Measurements from ENCODE around the gene PARP11. TPM values are rescaled to one million over a fixed set of nuclear protein-coding genes. Genes with fewer than 3 reads are reported as not detected.

Gene PARP11
- total RNA-seq, 2 donors from 2014 or later, result 2.8 to 11.4 TPM

DNA sequence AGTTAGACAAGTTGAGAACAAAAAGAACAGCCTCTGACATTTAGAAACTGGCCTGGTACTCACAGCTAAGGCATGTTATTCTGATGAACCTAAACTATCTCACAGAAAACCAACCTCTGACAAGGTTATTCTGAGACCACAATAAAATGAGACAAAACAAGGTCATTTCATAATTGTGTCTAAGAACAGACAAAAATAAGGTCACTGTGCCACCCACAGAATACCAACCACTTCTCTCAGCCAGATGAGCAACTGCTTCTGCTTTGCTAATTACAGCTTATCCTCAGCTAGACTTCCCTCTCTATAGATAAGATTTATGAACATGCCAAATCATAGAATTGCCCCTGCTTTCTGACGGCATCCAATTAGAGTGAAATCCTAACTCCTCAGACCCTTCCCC, 68.1 kb downstream of the PARP11 start:
- Histone ChIP-seq H3K36me3 (no peaks in the 10 kb centered on the region), H3K9me3 (no peaks in the 10 kb centered on the region), H3K4me3 (no peak overlapping the region), H3K27ac (no peak overlapping the region), H3K27me3 (replicated peaks; ENCODE audit: insufficient read depth) (no peaks in the 10 kb centered on the region), H3K4me1 (ENCODE audit: control insufficient read depth in 1 of 2, low read depth in 2 of 2) (no peaks in the 10 kb centered on the region)
- ATAC-seq (ENCODE audit: insufficient number of reproducible peaks, low FRiP score, low read depth) (no peak), DNase-seq (ENCODE audit: low spot score) (no peak)
- TF ChIP-seq, protein P1, sequence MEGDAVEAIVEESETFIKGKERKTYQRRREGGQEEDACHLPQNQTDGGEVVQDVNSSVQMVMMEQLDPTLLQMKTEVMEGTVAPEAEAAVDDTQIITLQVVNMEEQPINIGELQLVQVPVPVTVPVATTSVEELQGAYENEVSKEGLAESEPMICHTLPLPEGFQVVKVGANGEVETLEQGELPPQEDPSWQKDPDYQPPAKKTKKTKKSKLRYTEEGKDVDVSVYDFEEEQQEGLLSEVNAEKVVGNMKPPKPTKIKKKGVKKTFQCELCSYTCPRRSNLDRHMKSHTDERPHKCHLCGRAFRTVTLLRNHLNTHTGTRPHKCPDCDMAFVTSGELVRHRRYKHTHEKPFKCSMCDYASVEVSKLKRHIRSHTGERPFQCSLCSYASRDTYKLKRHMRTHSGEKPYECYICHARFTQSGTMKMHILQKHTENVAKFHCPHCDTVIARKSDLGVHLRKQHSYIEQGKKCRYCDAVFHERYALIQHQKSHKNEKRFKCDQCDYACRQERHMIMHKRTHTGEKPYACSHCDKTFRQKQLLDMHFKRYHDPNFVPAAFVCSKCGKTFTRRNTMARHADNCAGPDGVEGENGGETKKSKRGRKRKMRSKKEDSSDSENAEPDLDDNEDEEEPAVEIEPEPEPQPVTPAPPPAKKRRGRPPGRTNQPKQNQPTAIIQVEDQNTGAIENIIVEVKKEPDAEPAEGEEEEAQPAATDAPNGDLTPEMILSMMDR (IDR thresholded peaks at IDR 0.05), result no peak

DNA sequence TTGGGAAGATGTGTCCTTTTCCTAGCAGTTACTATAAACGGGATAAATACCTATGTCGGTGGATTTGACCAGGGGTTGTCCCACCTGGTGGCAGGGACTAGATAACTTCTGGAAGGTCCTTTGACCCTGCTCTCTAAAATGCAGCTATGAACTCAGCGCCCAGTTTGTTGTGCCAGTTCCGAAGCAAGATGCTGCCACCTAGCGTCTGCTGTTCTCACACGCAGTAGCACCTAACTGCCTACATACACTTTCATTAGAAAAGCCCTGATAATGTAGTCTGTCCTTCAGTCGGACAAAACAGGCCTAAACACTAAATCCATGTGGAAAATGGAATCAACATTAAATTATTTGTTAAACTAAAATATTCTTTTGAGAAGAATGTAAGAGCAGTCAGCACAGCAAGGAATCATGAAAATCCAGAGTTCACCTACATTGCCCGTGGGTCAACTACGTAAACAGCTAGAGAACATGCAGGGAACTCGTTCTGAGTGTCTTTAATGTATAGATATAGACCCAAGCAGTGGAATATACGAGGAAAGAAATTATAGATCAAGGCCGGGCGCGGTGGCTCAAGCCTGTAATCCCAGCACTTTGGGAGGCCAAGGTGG, 69.2 kb downstream of the PARP11 start:
- ATAC-seq (ENCODE audit: insufficient number of reproducible peaks, low FRiP score, low read depth), result peak; percentile 56

DNA sequence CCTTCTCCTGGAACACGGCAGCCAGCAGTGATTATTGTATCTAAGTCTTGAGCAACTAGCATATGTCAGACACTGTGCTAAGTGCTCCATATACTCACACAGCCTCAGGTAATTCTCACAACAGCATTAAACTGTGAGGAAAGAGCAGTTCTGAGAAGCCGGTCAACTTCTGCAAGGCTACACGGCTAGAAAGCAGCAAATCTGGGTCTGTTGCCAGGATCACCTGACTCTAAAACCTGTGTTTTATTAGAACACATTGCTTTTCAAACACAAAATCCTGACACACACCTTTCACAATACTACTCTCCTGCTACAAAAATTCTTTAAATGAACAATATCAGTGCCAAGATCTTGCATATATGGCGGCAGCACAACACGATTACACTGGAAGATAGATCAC, 70.5 kb downstream of the PARP11 start:
- Histone ChIP-seq H3K4me3 (no peak overlapping the region), H3K4me1 (ENCODE audit: control insufficient read depth in 1 of 2, low read depth in 2 of 2) (no peaks in the 10 kb centered on the region), H3K27ac (no peak overlapping the region), H3K9me3 (no peaks in the 10 kb centered on the region), H3K36me3 (no peaks in the 10 kb centered on the region), H3K27me3 (replicated peaks; ENCODE audit: insufficient read depth) (no peaks in the 10 kb centered on the region)
- no peak for DNase-seq (ENCODE audit: low spot score)
- ATAC-seq (ENCODE audit: insufficient number of reproducible peaks, low FRiP score, low read depth), result no peak
- TF ChIP-seq, protein P1 (IDR thresholded peaks at IDR 0.05), result no peak

More for the DNA sequence above, 69.2 kb downstream of the PARP11 start:
- Histone ChIP-seq H3K4me3 (no peak overlapping the region), H3K36me3 (no peaks in the 10 kb centered on the region), H3K27me3 (replicated peaks; ENCODE audit: insufficient read depth) (no peaks in the 10 kb centered on the region), H3K4me1 (ENCODE audit: control insufficient read depth in 1 of 2, low read depth in 2 of 2) (no peaks in the 10 kb centered on the region), H3K27ac (no peak overlapping the region), H3K9me3 (no peaks in the 10 kb centered on the region)
- peak; percentile 18 for DNase-seq (ENCODE audit: low spot score)
- TF ChIP-seq, protein P1 (IDR thresholded peaks at IDR 0.05), result peak; percentile 65

DNA sequence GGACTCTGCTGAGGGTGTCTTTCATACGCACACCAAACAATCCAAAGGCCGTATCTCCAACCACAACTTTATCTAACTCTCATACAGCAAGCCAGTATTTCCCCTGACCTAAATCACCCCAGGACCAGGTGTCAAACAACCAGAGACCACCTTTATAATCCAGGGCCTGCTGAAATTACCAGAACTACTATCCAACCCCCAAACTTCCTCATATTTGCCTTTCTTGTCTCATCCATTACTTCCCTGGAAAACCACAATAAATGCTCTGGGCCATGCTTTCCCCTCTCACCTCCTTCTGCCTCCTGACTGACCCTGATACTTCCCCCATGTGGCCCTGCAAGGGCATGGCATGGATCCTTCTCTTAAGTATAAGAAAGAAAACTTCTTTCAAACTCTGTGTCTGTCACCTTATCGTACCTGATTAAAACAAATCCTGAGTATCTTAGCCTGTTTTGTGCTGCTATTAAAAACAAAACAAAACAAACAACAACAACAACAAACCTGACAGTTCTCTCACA, 75.6 kb downstream of the PARP11 start:
- no peak for ATAC-seq (ENCODE audit: insufficient number of reproducible peaks, low FRiP score, low read depth)

DNA sequence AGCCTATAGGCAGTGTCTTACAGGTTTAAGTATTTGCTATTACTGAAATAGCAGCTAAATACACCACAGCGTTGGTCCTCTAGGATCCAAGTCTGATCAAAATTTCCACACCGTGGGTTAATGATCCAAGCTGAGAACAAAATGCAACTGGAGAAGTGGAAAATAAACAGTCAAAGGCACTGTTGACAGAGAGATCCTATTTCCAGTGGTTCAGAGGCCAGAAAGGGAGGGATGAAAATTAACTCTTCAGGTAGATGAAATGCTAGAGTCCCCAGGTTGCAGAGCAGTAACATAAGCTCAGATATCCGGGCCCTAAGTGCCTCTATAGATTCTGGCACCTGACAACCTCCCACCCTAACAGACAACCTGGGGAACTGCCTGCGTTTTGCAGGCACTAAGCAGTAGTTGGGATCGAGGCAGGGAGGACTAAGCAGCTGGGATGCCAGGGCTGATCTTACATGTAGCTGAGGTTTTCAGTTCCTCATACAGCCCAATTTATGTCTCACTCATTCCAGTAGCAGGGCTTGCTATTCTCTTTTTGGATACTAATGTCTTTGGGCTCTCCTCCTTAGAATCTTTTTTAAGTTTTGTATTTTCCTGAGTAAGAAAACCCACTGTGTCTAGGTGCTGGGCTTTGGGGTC, 77.6 kb downstream of the PARP11 start:
- TF ChIP-seq, protein P1 (IDR thresholded peaks at IDR 0.05), result no peak
- no peak overlapping the region for H3K4me3 ChIP-seq
- H3K36me3 ChIP-seq, result no peaks in the 10 kb centered on the region
- H3K9me3 ChIP-seq, result no peaks in the 10 kb centered on the region
- ATAC-seq (ENCODE audit: insufficient number of reproducible peaks, low FRiP score, low read depth), result no peak
- H3K27me3 ChIP-seq (replicated peaks; ENCODE audit: insufficient read depth), result no peaks in the 10 kb centered on the region
- H3K4me1 ChIP-seq (ENCODE audit: control insufficient read depth in 1 of 2, low read depth in 2 of 2), result no peaks in the 10 kb centered on the region
- no peak overlapping the region for H3K27ac ChIP-seq
- no peak for DNase-seq (ENCODE audit: low spot score)

More for the DNA sequence above, 75.6 kb downstream of the PARP11 start:
- Histone ChIP-seq H3K4me1 (ENCODE audit: control insufficient read depth in 1 of 2, low read depth in 2 of 2) (no peaks in the 10 kb centered on the region), H3K4me3 (no peak overlapping the region), H3K36me3 (no peaks in the 10 kb centered on the region), H3K27ac (no peak overlapping the region), H3K27me3 (replicated peaks; ENCODE audit: insufficient read depth) (no peaks in the 10 kb centered on the region), H3K9me3 (no peaks in the 10 kb centered on the region)
- TF ChIP-seq, protein P1 (IDR thresholded peaks at IDR 0.05), result no peak
- no peak for DNase-seq (ENCODE audit: low spot score)
